ENCODE results near the gene SLC25A21.

Gene SLC25A21

DNA sequence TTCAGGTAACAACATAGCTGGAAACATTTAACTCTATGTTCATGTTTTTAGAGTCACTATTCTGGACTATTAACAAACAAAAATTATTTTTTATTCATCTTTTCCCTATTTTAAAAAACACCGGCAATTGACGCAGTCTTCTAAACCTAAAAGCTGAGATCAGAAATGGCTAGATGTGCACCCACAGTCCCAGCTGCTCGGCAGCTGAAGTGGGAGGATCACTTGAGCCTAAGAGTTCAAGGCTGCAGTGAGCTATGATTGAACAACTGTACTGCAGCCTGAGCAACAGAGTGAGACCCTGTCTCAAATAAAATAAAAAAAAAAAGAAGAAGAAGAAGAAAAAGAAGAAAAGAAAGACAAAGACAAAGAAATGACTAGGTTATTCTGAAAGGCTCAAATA lies 446.3 kb downstream of the SLC25A21 start:
- Histone ChIP-seq H3K4me3 (ENCODE audit: low read length) (no peak overlapping the region), H3K27me3 (ENCODE audit: insufficient read depth, low read length) (no peaks in the 10 kb centered on the region), H3K9me3 (ENCODE audit: insufficient read depth, low read depth, low read length) (no peaks in the 10 kb centered on the region), H3K36me3 (ENCODE audit: insufficient read depth, low read depth, low read length) (no peaks in the 10 kb centered on the region), H3K4me1 (ENCODE audit: insufficient read depth, low read length) (peaks cover 4% of the 10 kb centered on the region; the same call in 1 of the 2 replicates), H3K27ac (ENCODE audit: low read length) (no peak overlapping the region), H3K9ac (ENCODE audit: low read depth, low read length) (no peak overlapping the region)

- Histone ChIP-seq H3K9ac (ENCODE audit: low read depth, low read length) (no peak overlapping the region), H3K4me1 (ENCODE audit: insufficient read depth, low read length) (peaks cover 4% of the 10 kb centered on the region; the same call in 1 of the 2 replicates), H3K36me3 (ENCODE audit: insufficient read depth, low read depth, low read length) (no peaks in the 10 kb centered on the region), H3K9me3 (ENCODE audit: insufficient read depth, low read depth, low read length) (no peaks in the 10 kb centered on the region), H3K27ac (ENCODE audit: low read length) (no peak overlapping the region), H3K4me3 (ENCODE audit: low read length) (no peak overlapping the region), H3K27me3 (ENCODE audit: insufficient read depth, low read length) (no peaks in the 10 kb centered on the region)
Observed at GRCh38 chr14:36724162-36724561, 448.2 kb downstream of the SLC25A21 start.

- no peaks in the 10 kb centered on the region for H3K9me3 ChIP-seq (ENCODE audit: insufficient read depth, low read depth, low read length)
- no peaks in the 10 kb centered on the region for H3K27me3 ChIP-seq (ENCODE audit: insufficient read depth, low read length)
- H3K27ac ChIP-seq (ENCODE audit: low read length): no peak overlapping the region
- H3K4me1 ChIP-seq (ENCODE audit: insufficient read depth, low read length): peaks cover 4% of the 10 kb centered on the region; the same call in 1 of the 2 replicates
- H3K9ac ChIP-seq (ENCODE audit: low read depth, low read length): no peak overlapping the region
- no peaks in the 10 kb centered on the region for H3K36me3 ChIP-seq (ENCODE audit: insufficient read depth, low read depth, low read length)
- H3K4me3 ChIP-seq (ENCODE audit: low read length): no peak overlapping the region
Observed at GRCh38 chr14:36723530-36723929, 448.9 kb downstream of the SLC25A21 start.

DNA sequence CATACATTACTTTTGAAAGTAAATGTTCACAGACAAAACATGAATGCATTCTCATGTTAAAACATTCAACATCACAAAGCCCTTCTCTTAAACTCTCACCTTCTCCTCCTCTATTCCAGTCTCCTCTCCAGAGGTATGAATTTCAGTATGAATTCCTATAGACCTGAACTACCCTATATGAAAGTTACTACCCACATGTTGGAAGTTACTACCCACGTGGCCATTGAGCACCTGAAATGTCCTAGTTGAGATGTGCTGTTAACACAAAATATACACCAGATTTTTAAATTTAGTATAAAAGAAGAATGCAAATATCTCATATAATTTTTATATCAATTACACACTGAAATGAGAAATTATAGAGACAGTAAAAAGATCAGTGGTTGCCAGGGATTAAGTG lies 450.5 kb downstream of the SLC25A21 start:
- Histone ChIP-seq H3K4me3 (ENCODE audit: low read length) (no peak overlapping the region), H3K4me1 (ENCODE audit: insufficient read depth, low read length) (peaks cover 13% of the 10 kb centered on the region), H3K27me3 (ENCODE audit: insufficient read depth, low read length) (no peaks in the 10 kb centered on the region), H3K9me3 (ENCODE audit: insufficient read depth, low read depth, low read length) (no peaks in the 10 kb centered on the region), H3K27ac (ENCODE audit: low read length) (no peak overlapping the region), H3K36me3 (ENCODE audit: insufficient read depth, low read depth, low read length) (no peaks in the 10 kb centered on the region), H3K9ac (ENCODE audit: low read depth, low read length) (no peak overlapping the region)

- H3K4me1 ChIP-seq (ENCODE audit: insufficient read depth, low read length): peaks cover 16% of the 10 kb centered on the region
- no peaks in the 10 kb centered on the region for H3K36me3 ChIP-seq (ENCODE audit: insufficient read depth, low read depth, low read length)
- no peaks in the 10 kb centered on the region for H3K9me3 ChIP-seq (ENCODE audit: insufficient read depth, low read depth, low read length)
- no peak overlapping the region for H3K27ac ChIP-seq (ENCODE audit: low read length)
- H3K9ac ChIP-seq (ENCODE audit: low read depth, low read length): no peak overlapping the region
- H3K27me3 ChIP-seq (ENCODE audit: insufficient read depth, low read length): no peaks in the 10 kb centered on the region
- no peak overlapping the region for H3K4me3 ChIP-seq (ENCODE audit: low read length)
Observed at GRCh38 chr14:36720657-36721056, 451.7 kb downstream of the SLC25A21 start.

GRCh38 chr14:36719823-36720222 lies 452.6 kb downstream of the SLC25A21 start:
- Histone ChIP-seq H3K9me3 (ENCODE audit: insufficient read depth, low read depth, low read length) (no peaks in the 10 kb centered on the region), H3K4me3 (ENCODE audit: low read length) (no peak overlapping the region), H3K36me3 (ENCODE audit: insufficient read depth, low read depth, low read length) (no peaks in the 10 kb centered on the region), H3K27ac (ENCODE audit: low read length) (no peak overlapping the region), H3K27me3 (ENCODE audit: insufficient read depth, low read length) (no peaks in the 10 kb centered on the region), H3K4me1 (ENCODE audit: insufficient read depth, low read length) (peaks cover 16% of the 10 kb centered on the region), H3K9ac (ENCODE audit: low read depth, low read length) (no peak overlapping the region)

GRCh38 chr14:36718216-36718615 lies 454.2 kb downstream of the SLC25A21 start:
- Histone ChIP-seq H3K9me3 (ENCODE audit: insufficient read depth, low read depth, low read length) (no peaks in the 10 kb centered on the region), H3K4me3 (ENCODE audit: low read length) (no peak overlapping the region), H3K9ac (ENCODE audit: low read depth, low read length) (no peak overlapping the region), H3K27me3 (ENCODE audit: insufficient read depth, low read length) (no peaks in the 10 kb centered on the region), H3K36me3 (ENCODE audit: insufficient read depth, low read depth, low read length) (no peaks in the 10 kb centered on the region), H3K4me1 (ENCODE audit: insufficient read depth, low read length) (peaks cover 12% of the 10 kb centered on the region; the same call in 1 of the 2 replicates), H3K27ac (ENCODE audit: low read length) (no peak overlapping the region)

DNA sequence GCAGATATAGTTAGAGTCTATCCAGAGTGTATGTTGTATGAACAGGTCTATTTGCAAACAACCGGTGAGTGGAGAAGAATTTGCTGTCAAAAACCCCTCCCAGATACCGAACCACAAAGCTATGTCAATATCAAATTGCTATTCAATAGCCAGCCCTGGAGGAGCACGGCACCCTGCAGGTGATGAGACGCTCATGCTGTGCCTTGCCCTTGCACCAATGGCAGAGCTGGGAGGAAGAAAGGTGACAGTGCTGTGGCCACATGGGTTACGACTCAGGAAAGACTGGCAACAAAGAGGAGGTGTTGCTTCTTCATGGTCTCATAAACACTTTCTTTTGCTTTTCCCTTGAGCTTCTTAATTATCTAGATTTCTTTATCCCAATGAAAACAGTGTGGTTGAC lies 455.0 kb downstream of the SLC25A21 start:
- Histone ChIP-seq H3K36me3 (ENCODE audit: insufficient read depth, low read depth, low read length) (no peaks in the 10 kb centered on the region), H3K9me3 (ENCODE audit: insufficient read depth, low read depth, low read length) (no peaks in the 10 kb centered on the region), H3K4me1 (ENCODE audit: insufficient read depth, low read length) (peaks cover 12% of the 10 kb centered on the region; the same call in 1 of the 2 replicates), H3K27me3 (ENCODE audit: insufficient read depth, low read length) (no peaks in the 10 kb centered on the region), H3K4me3 (ENCODE audit: low read length) (no peak overlapping the region), H3K9ac (ENCODE audit: low read depth, low read length) (no peak overlapping the region), H3K27ac (ENCODE audit: low read length) (no peak overlapping the region)

DNA sequence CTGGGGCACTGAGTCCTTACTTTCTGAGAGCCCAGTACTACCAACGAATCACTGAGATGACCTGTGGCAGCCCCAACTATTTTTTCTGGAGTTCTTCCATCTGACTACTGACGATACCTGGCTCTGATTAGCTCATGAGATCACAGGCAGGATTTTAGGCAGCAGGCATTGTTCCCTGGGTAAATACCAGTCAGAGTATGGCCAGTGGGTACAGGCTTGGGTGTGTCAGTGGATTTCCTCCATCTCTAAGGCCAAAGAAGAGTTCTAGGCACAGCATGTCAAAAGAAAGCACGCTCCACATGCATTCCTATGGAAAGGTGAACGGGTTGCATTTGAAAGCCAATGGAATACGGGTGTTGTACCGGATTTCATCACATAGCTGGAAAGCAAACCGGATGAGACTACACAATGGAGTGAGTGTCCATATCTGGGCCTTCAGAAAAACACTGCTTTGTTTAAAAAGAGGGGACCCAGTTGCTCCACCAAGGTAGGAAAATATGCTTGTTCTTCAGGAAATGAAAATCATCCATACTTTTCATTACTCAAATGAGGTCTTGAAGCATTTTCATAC lies 455.7 kb downstream of the SLC25A21 start:
- Histone ChIP-seq H3K4me3 (ENCODE audit: low read length) (no peak overlapping the region), H3K36me3 (ENCODE audit: insufficient read depth, low read depth, low read length) (no peaks in the 10 kb centered on the region), H3K27ac (ENCODE audit: low read length) (no peak overlapping the region), H3K4me1 (ENCODE audit: insufficient read depth, low read length) (peaks cover 12% of the 10 kb centered on the region; the same call in 1 of the 2 replicates), H3K9ac (ENCODE audit: low read depth, low read length) (no peak overlapping the region), H3K27me3 (ENCODE audit: insufficient read depth, low read length) (no peaks in the 10 kb centered on the region), H3K9me3 (ENCODE audit: insufficient read depth, low read depth, low read length) (no peaks in the 10 kb centered on the region)

- no peak overlapping the region for H3K4me3 ChIP-seq (ENCODE audit: low read length)
- peaks cover 12% of the 10 kb centered on the region; the same call in 1 of the 2 replicates for H3K4me1 ChIP-seq (ENCODE audit: insufficient read depth, low read length)
Observed at GRCh38 chr14:36713960-36714703, 458.3 kb downstream of the SLC25A21 start.

GRCh38 chr14:36707570-36707969 lies 464.8 kb downstream of the SLC25A21 start:
- Histone ChIP-seq H3K27me3 (ENCODE audit: insufficient read depth, low read length) (no peaks in the 10 kb centered on the region), H3K36me3 (ENCODE audit: insufficient read depth, low read depth, low read length) (no peaks in the 10 kb centered on the region), H3K4me1 (ENCODE audit: insufficient read depth, low read length) (no peaks in the 10 kb centered on the region), H3K9me3 (ENCODE audit: insufficient read depth, low read depth, low read length) (no peaks in the 10 kb centered on the region), H3K4me3 (ENCODE audit: low read length) (no peak overlapping the region), H3K27ac (ENCODE audit: low read length) (no peak overlapping the region), H3K9ac (ENCODE audit: low read depth, low read length) (no peak overlapping the region)

More at GRCh38 chr14:36713960-36714703, 458.3 kb downstream of the SLC25A21 start:
- Histone ChIP-seq H3K27me3 (ENCODE audit: insufficient read depth, low read length) (no peaks in the 10 kb centered on the region), H3K9ac (ENCODE audit: low read depth, low read length) (no peak overlapping the region), H3K36me3 (ENCODE audit: insufficient read depth, low read depth, low read length) (no peaks in the 10 kb centered on the region), H3K27ac (ENCODE audit: low read length) (no peak overlapping the region), H3K9me3 (ENCODE audit: insufficient read depth, low read depth, low read length) (no peaks in the 10 kb centered on the region)

DNA sequence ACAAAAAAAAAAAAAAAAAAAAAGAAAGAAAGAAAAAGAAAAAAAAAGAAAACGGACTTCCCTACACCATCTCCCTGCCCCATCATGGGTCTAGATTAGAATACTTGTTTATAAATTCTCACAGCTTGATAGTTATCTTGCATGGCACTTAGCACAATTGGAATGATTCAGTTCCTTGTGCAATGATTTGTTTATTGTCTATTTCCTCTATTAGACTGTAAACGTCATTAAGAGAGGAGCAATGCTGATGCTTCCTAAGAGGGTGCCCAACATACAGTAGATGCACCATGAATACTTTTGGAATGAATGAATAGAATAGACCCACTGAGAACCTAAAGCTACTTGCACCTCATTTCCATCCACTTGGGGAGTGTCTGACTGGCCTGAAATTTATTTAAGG lies 469.9 kb downstream of the SLC25A21 start:
- Histone ChIP-seq H3K9ac (ENCODE audit: low read depth, low read length) (no peak overlapping the region), H3K9me3 (ENCODE audit: insufficient read depth, low read depth, low read length) (no peaks in the 10 kb centered on the region), H3K27me3 (ENCODE audit: insufficient read depth, low read length) (no peaks in the 10 kb centered on the region), H3K36me3 (ENCODE audit: insufficient read depth, low read depth, low read length) (no peaks in the 10 kb centered on the region), H3K4me3 (ENCODE audit: low read length) (no peak overlapping the region), H3K27ac (ENCODE audit: low read length) (no peak overlapping the region), H3K4me1 (ENCODE audit: insufficient read depth, low read length) (no peaks in the 10 kb centered on the region)

Measured in iPS-20b (cell line).